D341Med (cell line): ENCODE results near the gene PCDHGB1.
"Not testable (repeated sequence)": the region's sequence is repeated elsewhere in the genome, so short reads cannot be mapped to it uniquely, and the experiment has no call there.

ENCODE experiments used
- DNase-seq: peaks from one replicate; pipeline ENCODE4 v3.0.0; 2012; ENCODE audit warnings: low spot score

The PCDHGB1 gene

DNA sequence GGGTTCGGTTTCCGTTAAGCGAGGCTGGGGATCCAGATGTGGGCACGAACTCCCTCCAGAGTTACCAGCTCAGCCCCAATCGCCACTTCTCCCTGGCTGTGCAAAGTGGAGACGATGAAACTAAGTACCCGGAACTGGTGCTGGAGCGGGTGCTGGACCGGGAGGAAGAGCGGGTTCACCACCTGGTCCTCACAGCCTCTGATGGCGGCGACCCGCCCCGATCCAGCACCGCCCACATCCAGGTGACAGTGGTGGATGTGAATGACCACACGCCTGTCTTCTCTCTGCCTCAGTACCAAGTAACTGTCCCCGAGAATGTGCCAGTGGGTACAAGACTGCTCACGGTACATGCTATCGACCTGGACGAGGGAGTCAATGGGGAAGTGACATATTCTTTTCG, 33.4 kb downstream of the PCDHGB1 start:
- no peak for DNase-seq

DNA sequence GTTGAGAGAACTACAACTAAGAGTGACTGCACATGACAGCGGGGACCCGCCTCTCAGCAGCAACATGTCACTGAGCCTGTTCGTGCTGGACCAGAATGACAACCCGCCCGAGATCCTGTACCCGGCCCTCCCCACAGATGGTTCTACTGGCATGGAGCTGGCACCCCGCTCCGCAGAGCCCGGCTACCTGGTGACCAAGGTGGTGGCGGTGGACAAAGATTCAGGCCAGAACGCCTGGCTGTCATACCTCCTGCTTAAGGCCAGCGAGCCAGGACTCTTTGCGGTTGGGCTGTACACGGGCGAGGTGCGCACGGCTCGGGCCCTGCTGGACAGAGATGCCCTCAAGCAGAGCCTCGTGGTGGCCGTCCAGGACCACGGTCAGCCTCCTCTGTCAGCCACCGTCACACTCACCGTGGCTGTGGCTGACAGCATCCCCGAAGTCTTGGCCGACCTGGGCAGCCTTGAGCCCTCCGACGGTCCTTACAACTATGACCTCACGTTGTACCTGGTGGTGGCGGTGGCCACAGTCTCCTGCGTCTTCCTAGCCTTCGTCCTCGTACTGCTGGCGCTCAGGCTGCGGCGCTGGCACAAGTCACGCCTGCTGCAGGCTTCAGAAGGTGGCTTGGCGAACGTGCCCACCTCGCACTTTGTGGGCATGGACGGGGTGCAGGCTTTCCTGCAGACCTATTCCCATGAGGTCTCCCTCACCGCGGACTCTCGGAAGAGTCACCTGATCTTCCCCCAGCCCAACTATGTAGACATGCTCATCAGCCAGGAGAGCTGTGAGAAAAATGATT, 34.8 kb downstream of the PCDHGB1 start:
- DNase-seq, result no peak

DNA sequence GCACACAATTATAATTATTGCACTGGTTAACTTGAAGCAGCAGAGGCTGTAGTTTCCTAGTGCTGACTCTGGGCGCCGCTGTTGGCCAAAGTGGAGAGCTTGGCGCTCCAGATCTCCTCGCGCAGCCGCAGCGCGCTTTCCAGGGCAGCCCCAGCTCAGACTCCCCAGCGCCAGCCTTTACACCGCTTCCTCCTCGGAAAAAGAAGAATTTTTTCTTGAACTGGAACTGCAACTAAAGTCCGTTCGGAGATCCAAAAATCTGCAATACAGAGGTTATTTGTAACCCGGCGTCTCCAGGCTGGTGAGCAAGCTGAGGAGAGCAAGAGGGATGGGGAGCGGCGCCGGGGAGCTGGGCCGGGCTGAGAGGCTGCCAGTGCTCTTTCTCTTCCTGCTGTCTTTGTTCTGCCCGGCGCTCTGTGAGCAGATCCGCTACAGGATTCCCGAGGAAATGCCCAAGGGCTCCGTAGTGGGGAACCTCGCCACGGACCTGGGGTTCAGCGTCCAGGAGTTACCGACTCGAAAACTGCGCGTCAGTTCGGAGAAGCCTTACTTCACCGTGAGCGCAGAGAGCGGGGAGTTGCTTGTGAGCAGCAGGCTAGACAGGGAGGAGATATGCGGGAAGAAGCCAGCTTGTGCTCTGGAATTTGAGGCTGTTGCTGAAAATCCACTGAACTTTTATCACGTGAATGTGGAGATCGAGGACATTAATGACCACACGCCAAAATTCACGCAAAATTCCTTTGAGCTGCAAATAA, 37.8 kb downstream of the PCDHGB1 start, which contains the start of gene PCDHGB4:
TSS of gene PCDHGB4 (plus strand) at position 142 of the 755 bp plus-strand sequence. CDS start at position 329, 187 bp downstream.
- not testable (repeated sequence) for DNase-seq

DNA sequence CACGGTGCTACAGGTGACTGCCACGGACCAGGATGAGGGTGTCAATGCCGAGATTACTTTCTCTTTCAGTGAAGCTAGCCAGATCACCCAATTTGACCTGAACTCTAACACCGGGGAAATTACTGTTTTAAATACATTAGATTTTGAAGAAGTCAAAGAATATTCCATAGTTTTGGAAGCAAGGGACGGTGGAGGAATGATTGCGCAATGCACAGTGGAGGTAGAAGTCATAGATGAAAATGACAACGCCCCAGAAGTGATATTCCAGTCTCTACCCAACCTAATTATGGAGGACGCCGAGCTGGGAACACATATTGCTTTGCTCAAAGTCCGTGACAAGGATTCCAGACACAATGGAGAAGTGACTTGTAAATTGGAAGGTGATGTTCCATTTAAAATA, 38.8 kb downstream of the PCDHGB1 start:
- no peak for DNase-seq

DNA sequence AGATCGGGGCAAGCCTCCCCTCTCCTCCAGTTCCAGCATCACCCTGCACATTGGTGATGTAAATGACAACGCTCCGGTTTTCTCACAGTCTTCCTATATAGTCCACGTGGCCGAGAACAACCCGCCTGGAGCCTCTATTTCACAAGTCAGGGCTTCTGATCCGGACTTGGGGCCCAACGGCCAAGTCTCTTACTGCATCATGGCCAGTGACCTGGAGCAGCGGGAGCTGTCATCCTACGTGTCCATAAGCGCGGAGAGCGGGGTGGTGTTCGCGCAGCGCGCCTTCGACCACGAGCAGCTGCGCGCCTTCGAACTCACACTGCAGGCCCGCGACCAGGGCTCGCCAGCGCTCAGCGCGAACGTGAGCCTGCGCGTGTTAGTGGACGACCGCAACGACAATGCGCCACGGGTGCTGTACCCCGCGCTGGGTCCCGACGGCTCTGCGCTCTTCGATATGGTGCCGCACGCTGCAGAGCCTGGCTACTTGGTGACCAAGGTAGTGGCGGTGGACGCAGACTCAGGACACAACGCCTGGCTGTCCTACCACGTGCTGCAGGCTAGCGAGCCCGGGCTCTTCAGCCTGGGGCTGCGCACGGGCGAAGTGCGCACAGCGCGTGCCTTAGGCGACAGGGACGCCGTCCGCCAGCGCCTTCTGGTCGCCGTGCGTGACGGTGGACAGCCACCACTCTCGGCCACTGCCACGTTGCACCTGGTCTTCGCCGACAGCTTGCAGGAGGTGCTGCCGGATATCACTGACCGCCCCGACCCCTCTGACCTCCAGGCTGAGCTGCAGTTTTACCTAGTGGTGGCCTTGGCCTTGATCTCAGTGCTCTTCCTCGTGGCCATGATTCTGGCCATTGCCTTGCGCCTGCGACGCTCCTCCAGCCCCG, 39.5 kb downstream of the PCDHGB1 start:
- DNase-seq, result no peak

DNA sequence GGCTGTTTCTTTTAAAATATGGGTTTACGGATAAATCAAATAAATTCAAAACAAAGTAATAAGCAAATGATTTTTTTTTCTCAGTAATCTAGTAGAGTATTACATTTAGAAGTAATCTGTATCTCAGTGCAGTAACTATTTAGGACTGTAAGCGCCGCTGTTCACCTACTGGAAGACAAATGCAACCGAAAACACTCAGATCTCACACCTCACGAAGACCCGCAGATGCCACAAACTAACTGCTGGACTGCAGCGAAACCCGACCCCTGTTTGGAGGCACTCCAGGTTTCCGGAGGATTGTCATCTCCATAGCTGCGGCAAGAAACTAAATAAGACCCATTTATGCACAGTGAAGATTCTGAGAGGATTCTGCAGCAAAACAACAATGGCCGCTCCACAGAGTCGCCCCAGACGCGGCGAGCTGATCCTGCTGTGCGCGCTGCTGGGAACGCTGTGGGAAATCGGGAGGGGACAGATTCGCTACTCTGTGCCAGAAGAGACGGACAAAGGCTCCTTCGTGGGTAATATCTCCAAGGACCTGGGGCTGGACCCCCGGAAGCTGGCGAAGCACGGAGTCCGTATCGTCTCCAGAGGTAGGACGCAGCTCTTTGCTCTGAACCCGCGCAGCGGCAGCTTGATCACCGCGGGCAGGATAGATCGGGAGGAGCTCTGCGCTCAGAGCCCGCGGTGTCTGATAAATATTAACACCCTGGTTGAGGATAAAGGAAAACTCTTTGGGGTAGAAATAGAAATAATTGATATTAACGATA, 42.7 kb downstream of the PCDHGB1 start, which contains the start of gene PCDHGA8:
TSS of gene PCDHGA8 (plus strand) at position 205 of the 770 bp plus-strand sequence. CDS start at position 386, 181 bp downstream.
- DNase-seq, result no peak

DNA sequence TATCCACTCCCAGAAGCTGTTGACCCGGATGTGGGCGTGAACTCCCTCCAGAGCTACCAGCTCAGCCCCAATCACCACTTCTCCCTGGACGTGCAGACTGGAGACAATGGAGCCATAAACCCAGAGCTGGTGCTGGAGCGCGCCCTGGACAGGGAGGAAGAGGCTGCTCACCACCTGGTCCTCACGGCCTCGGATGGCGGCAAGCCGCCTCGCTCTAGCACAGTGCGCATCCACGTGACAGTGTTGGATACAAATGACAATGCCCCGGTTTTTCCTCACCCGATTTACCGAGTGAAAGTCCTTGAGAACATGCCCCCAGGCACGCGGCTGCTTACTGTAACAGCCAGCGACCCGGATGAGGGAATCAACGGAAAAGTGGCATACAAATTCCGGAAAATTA, 43.4 kb downstream of the PCDHGB1 start:
- no peak for DNase-seq

DNA sequence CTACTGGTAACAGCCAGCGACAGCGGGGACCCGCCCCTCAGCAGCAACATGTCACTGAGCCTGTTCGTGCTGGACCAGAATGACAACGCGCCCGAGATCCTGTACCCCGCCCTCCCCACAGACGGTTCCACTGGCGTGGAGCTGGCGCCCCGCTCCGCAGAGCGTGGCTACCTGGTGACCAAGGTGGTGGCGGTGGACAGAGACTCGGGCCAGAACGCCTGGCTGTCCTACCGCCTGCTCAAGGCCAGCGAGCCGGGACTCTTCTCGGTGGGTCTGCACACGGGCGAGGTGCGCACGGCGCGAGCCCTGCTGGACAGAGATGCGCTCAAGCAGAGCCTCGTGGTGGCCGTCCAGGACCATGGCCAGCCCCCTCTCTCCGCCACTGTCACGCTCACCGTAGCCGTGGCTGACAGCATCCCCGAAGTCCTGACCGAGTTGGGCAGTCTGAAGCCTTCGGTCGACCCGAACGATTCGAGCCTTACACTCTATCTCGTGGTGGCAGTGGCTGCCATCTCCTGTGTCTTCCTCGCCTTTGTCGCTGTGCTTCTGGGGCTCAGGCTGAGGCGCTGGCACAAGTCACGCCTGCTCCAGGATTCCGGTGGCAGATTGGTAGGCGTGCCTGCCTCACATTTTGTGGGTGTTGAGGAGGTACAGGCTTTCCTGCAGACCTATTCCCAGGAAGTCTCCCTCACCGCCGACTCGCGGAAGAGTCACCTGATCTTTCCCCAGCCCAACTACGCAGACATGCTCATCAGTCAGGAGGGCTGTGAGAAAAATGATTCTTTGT, 44.7 kb downstream of the PCDHGB1 start:
- DNase-seq, result not testable (repeated sequence)

DNA sequence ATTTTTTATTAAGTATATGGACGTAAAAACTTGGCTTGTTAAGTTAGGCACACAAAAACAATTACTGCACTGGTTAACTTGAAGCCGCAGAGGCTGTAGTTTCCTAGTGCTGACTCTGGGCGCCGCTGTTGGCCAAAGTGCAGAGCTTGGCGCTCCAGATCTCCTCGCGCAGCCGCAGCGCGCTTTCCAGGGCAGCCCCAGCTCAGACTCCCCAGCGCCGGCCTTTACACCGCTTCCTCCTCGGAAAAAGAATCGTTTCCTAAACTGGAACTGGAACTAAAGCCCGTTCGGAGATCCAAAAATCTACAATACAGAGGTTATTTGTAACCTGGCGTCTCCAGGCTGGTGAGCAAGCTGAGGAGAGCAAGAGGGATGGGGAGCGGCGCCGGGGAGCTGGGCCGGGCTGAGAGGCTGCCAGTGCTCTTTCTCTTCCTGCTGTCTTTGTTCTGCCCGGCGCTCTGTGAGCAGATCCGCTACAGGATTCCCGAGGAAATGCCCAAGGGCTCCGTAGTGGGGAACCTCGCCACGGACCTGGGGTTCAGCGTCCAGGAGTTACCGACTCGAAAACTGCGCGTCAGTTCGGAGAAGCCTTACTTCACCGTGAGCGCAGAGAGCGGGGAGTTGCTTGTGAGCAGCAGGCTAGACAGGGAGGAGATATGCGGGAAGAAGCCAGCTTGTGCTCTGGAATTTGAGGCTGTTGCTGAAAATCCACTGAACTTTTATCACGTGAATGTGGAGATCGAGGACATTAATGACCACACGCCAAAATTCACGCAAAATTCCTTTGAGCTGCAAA, 48.1 kb downstream of the PCDHGB1 start, which contains the start of gene PCDHGB5:
TSS of gene PCDHGB5 (plus strand) at position 192 of the 796 bp plus-strand sequence. CDS start at position 373, 181 bp downstream.
- not testable (repeated sequence) for DNase-seq

DNA sequence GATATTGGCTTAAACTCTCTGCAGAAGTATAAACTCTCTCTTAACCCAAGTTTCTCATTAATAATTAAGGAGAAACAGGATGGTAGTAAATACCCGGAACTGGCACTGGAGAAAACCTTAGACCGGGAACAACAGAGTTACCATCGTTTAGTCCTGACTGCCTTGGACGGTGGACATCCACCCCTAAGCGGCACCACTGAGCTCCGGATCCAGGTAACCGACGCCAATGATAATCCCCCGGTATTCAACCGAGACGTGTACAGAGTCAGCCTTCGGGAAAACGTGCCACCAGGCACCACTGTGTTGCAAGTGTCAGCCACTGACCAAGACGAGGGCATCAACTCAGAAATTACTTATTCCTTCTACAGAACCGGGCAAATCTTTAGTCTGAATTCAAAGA, 48.7 kb downstream of the PCDHGB1 start:
- DNase-seq, result no peak

DNA sequence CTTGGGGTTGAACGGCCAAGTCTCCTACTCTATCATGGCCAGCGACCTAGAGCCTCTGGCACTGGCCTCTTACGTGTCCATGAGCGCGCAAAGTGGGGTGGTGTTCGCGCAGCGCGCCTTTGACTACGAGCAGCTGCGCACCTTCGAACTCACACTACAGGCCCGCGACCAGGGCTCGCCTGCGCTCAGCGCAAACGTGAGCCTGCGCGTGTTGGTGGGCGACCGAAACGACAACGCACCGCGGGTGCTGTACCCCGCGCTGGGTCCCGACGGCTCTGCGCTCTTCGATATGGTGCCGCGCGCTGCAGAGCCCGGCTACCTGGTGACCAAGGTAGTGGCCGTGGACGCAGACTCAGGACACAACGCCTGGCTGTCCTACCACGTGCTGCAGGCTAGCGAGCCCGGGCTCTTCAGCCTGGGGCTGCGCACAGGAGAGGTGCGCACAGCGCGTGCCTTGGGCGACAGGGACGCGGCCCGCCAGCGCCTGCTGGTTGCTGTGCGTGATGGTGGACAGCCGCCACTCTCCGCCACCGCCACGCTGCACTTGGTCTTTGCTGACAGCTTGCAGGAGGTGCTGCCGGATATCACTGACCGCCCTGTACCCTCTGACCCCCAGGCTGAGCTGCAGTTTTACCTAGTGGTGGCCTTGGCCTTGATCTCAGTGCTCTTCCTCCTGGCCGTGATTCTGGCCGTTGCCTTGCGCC, 49.8 kb downstream of the PCDHGB1 start:
- no peak for DNase-seq
